IMR-90 (cell line): ENCODE measurements around the gene FGD5. TPM values are rescaled to one million over a fixed set of nuclear protein-coding genes. Genes with fewer than 3 reads are reported as not detected.

Experiments used
- ATAC-seq: fragments of 200-7000 bp; cut with Tn5 transposase; 2 replicates; pipeline ENCODE4 v1.9.1; 2020; ENCODE audit warnings: low read depth, mild to moderate bottlenecking, moderate library complexity
- BruUV-seq: library from RNA; stranded (reverse); fragments of 400-500 nt; replicated peaks from 2 replicates; lab custom pipeline; 2021; lab: Mats Ljungman, UMichigan
- CTCF ChIA-PET: fragments of 300-600 bp; formaldehyde crosslinking; extraction: SDS; loops from one replicate; lab custom pipeline; 2021; ENCODE audit warnings: antibody characterized with exemption; lab: Yijun Ruan, JAX
- POLR2A ChIA-PET: fragments of 300-600 bp; sonication (Branson Sonifier 250); formaldehyde crosslinking; loops from one replicate; lab custom pipeline; 2022; ENCODE audit warnings: antibody characterized with exemption; ENCODE audit not compliant: unreplicated experiment; lab: Charles Lee
- DNase-seq: peaks from one replicate; pipeline ENCODE4 v3.0.0; 2013
- H2AFZ ChIP-seq: replicated peaks from 2 replicates; pipeline ENCODE3; 2013; ENCODE audit warnings: low read length, mild to moderate bottlenecking; ENCODE audit not compliant: poor library complexity
- H2AK5ac ChIP-seq: 2 replicates; pipeline ENCODE4 v1.6.1; 2013; ENCODE audit warnings: low read depth, low read length, inconsistent platforms
- H2AK9ac ChIP-seq: replicated peaks from 2 replicates; pipeline ENCODE3; 2013; ENCODE audit warnings: mild to moderate bottlenecking, low read depth, low read length, moderate library complexity; ENCODE audit not compliant: poor library complexity
- H2BK120ac ChIP-seq: 2 replicates; pipeline ENCODE4 v1.6.1; 2013; ENCODE audit warnings: low read depth, low read length, inconsistent platforms
- H2BK15ac ChIP-seq: 3 replicates; pipeline ENCODE4 v1.6.1; 2013; ENCODE audit warnings: low read depth, low read length, inconsistent platforms
- H2BK20ac ChIP-seq: 2 replicates; pipeline ENCODE4 v1.6.1; 2013; ENCODE audit warnings: low read depth, mild to moderate bottlenecking, inconsistent platforms, low read length, moderate library complexity
- H2BK5ac ChIP-seq: 2 replicates; pipeline ENCODE4 v1.6.1; 2013; ENCODE audit warnings: mild to moderate bottlenecking, low read depth, low read length, inconsistent platforms; ENCODE audit not compliant: poor library complexity, severe bottlenecking
- H3K14ac ChIP-seq: replicated peaks from 2 replicates; pipeline ENCODE4 v1.6.1; 2013; ENCODE audit warnings: low read depth, low read length, inconsistent platforms
- H3K18ac ChIP-seq: 2 replicates; pipeline ENCODE4 v1.6.1; 2013; ENCODE audit warnings: low read depth, low read length, control low read depth
- H3K23ac ChIP-seq: 2 replicates; pipeline ENCODE4 v1.6.1; 2013; ENCODE audit warnings: low read depth, low read length, inconsistent platforms
- H3K27ac ChIP-seq: 2 replicates; pipeline ENCODE4 v1.5.1; 2013; ENCODE audit warnings: mild to moderate bottlenecking, control low read depth, low read length; ENCODE audit not compliant: insufficient read depth
- H3K27me3 ChIP-seq: 2 replicates; pipeline ENCODE4 v1.6.1; 2013; ENCODE audit warnings: low read length; ENCODE audit not compliant: control insufficient read depth, insufficient read depth
- H3K36me3 ChIP-seq: 2 replicates; pipeline ENCODE4 v1.6.1; 2013; ENCODE audit warnings: low read length, mixed read lengths; ENCODE audit not compliant: control insufficient read depth, insufficient read depth
- H3K4ac ChIP-seq: 2 replicates; pipeline ENCODE4 v1.6.1; 2013; ENCODE audit warnings: low read depth, low read length, inconsistent platforms
- H3K4me1 ChIP-seq: 2 replicates; pipeline ENCODE4 v1.6.1; 2013; ENCODE audit warnings: low read length, mixed read lengths; ENCODE audit not compliant: control insufficient read depth, insufficient read depth
- H3K4me2 ChIP-seq: 2 replicates; pipeline ENCODE4 v1.6.1; 2013; ENCODE audit warnings: low read depth, mild to moderate bottlenecking, control low read depth, low read length, moderate library complexity
- H3K4me3 ChIP-seq: 2 replicates; pipeline ENCODE4 v1.5.1; 2013; ENCODE audit warnings: low read depth, mild to moderate bottlenecking, control low read depth, low read length, moderate library complexity; ENCODE audit not compliant: insufficient read depth
- H3K56ac ChIP-seq: 2 replicates; pipeline ENCODE4 v1.6.1; 2013; ENCODE audit warnings: low read length, inconsistent platforms; ENCODE audit not compliant: insufficient read depth; ENCODE audit errors: extremely low read depth
- H3K79me1 ChIP-seq, 2 experiments: 2 replicates each; pipeline ENCODE4 v1.6.1; 2013; ENCODE audit warnings: low read length in 2 of 2, inconsistent platforms in 1 of 2, low read depth in 1 of 2
- H3K9ac ChIP-seq: 2 replicates; pipeline ENCODE4 v1.6.1; 2013; ENCODE audit warnings: low read depth, low read length, control low read depth
- H3K9me1 ChIP-seq: 2 replicates; pipeline ENCODE4 v1.6.1; 2013; ENCODE audit warnings: low read length, inconsistent platforms; ENCODE audit not compliant: insufficient read depth
- H3K9me3 ChIP-seq: 2 replicates; pipeline ENCODE4 v1.6.1; 2013; ENCODE audit warnings: low read length; ENCODE audit not compliant: control insufficient read depth, insufficient read depth
- H4K20me1 ChIP-seq: 2 replicates; pipeline ENCODE4 v1.6.1; 2013; ENCODE audit warnings: low read length, inconsistent platforms; ENCODE audit not compliant: insufficient read depth
- H4K5ac ChIP-seq: 2 replicates; pipeline ENCODE4 v1.6.1; 2013; ENCODE audit warnings: mild to moderate bottlenecking, low read depth, low read length, control low read depth
- H4K8ac ChIP-seq, 2 experiments: 2 replicates each; pipeline ENCODE4 v1.6.1; 2013; ENCODE audit warnings: low read depth in 2 of 2, low read length in 2 of 2, control low read depth in 1 of 2, inconsistent platforms in 1 of 2
- H4K91ac ChIP-seq: 2 replicates; pipeline ENCODE4 v1.6.1; 2013; ENCODE audit warnings: low read depth, low read length, inconsistent platforms; ENCODE audit not compliant: insufficient read depth
- BHLHE40 ChIP-seq: fragments of 150-350 bp; IDR thresholded peaks from 2 replicates; pipeline ENCODE4 v1.6.1; 2016; ENCODE audit warnings: mild to moderate bottlenecking, low read depth, low read length
- CEBPB ChIP-seq: IDR thresholded peaks from 2 replicates; pipeline ENCODE4 v1.6.1; 2012; ENCODE audit warnings: low read depth, low read length, improper control_type of control experiment
- CHD1 ChIP-seq: IDR thresholded peaks from 2 replicates; pipeline ENCODE4 v1.6.1; 2012; ENCODE audit warnings: low read depth, low read length, improper control_type of control experiment
- FOS ChIP-seq: fragments of 150-350 bp; IDR thresholded peaks from 2 replicates; pipeline ENCODE4 v1.6.1; 2016; ENCODE audit warnings: low read depth, low read length
- MAFK ChIP-seq: IDR thresholded peaks from 2 replicates; pipeline ENCODE4 v1.6.1; 2012; ENCODE audit warnings: low read depth, low read length, improper control_type of control experiment
- MAZ ChIP-seq: IDR thresholded peaks from 2 replicates; pipeline ENCODE4 v1.6.1; 2012; ENCODE audit warnings: low read depth, mild to moderate bottlenecking, low read length, improper control_type of control experiment, moderate library complexity, borderline replicate concordance
- MXI1 ChIP-seq: IDR thresholded peaks from 2 replicates; pipeline ENCODE4 v1.6.1; 2012; ENCODE audit warnings: low read depth, mild to moderate bottlenecking, low read length, moderate library complexity, borderline replicate concordance
- NFE2L2 ChIP-seq: fragments of 150-350 bp; IDR thresholded peaks from 2 replicates; pipeline ENCODE4 v1.6.1; 2016; ENCODE audit warnings: low read depth, mild to moderate bottlenecking, low read length
- POLR2A ChIP-seq: IDR thresholded peaks from 2 replicates; pipeline ENCODE4 v1.6.1; 2012; ENCODE audit warnings: mild to moderate bottlenecking, low read depth, low read length
- RCOR1 ChIP-seq: IDR thresholded peaks from 2 replicates; pipeline ENCODE4 v1.6.1; 2012; ENCODE audit warnings: mild to moderate bottlenecking, low read length, improper control_type of control experiment; ENCODE audit not compliant: insufficient replicate concordance
- RFX5 ChIP-seq: IDR thresholded peaks from 2 replicates; pipeline ENCODE4 v1.8.0; 2012; ENCODE audit warnings: low read depth, mild to moderate bottlenecking, low read length, moderate library complexity
- SMC3 ChIP-seq: fragments of 150-350 bp; IDR thresholded peaks from 2 replicates; pipeline ENCODE4 v1.6.1; 2016; ENCODE audit warnings: low read depth, mild to moderate bottlenecking, antibody characterized with exemption, low read length, moderate library complexity
- WGBS, 2 experiments: methylation state at CpG; one replicate each; pipeline versions ENCODE4 v1.1.5 to v1.1.7; 2013; ENCODE audit warnings: missing lambda C conversion rate in 2 of 2; ENCODE audit not compliant: insufficient read length in 1 of 2; ENCODE audit errors: extremely low coverage in 2 of 2; 5-methylcytosine and 5-hydroxymethylcytosine counted together
- dilution Hi-C: fragments of 300-500 bp; cut with HindIII; formaldehyde crosslinking; loops from one replicate; pipeline ENCODE4 v1.14.3; 2018; ENCODE audit warnings: low sequenced_read_pairs; ENCODE audit not compliant: unreplicated experiment
- in situ Hi-C: fragments of 300-500 bp; cut with MboI; formaldehyde crosslinking; loops from 3 replicates; pipeline ENCODE4 v1.14.3; 2019; ENCODE audit warnings: low sequenced_read_pairs, inconsistent platforms, mixed read lengths
- intact Hi-C: fragments of 100-400 bp; cut with micrococcal nuclease; formaldehyde crosslinking; loops from 2 replicates; pipeline ENCODE4 v1.10.0; 2022
- polyA plus RNA-seq, 3 experiments: library from polyadenylated mRNA; depleted of rRNA; stranded (reverse); fragments of >200 nt; gene quantifications; 2 replicates each; pipeline ENCODE4 v1.2.3, GENCODE V29; 2012; ENCODE audit warnings: low replicate concordance in 1 of 3
- total RNA-seq: library from RNA; depleted of rRNA; stranded (reverse); fragments of >200 nt; gene quantifications from 2 replicates; pipeline ENCODE4 v1.2.3, GENCODE V29; 2012
- TF ChIP-seq, protein P1 (sequence below): fragments of 150-350 bp; IDR thresholded peaks from 2 replicates; pipeline ENCODE4 v1.6.1; 2016; ENCODE audit warnings: low read depth, mild to moderate bottlenecking, low read length, moderate library complexity, borderline replicate concordance
- TF ChIP-seq, protein P2 (sequence below): fragments of 150-350 bp; IDR thresholded peaks from 2 replicates; pipeline ENCODE4 v1.6.1; 2017; ENCODE audit warnings: mild to moderate bottlenecking, antibody characterized with exemption, low read length, low read depth

FGD5 gene
- total and polyA plus RNA-seq, 2 of the 4 experiments (the other 2 are of a cell fraction) = not detected

DNA sequence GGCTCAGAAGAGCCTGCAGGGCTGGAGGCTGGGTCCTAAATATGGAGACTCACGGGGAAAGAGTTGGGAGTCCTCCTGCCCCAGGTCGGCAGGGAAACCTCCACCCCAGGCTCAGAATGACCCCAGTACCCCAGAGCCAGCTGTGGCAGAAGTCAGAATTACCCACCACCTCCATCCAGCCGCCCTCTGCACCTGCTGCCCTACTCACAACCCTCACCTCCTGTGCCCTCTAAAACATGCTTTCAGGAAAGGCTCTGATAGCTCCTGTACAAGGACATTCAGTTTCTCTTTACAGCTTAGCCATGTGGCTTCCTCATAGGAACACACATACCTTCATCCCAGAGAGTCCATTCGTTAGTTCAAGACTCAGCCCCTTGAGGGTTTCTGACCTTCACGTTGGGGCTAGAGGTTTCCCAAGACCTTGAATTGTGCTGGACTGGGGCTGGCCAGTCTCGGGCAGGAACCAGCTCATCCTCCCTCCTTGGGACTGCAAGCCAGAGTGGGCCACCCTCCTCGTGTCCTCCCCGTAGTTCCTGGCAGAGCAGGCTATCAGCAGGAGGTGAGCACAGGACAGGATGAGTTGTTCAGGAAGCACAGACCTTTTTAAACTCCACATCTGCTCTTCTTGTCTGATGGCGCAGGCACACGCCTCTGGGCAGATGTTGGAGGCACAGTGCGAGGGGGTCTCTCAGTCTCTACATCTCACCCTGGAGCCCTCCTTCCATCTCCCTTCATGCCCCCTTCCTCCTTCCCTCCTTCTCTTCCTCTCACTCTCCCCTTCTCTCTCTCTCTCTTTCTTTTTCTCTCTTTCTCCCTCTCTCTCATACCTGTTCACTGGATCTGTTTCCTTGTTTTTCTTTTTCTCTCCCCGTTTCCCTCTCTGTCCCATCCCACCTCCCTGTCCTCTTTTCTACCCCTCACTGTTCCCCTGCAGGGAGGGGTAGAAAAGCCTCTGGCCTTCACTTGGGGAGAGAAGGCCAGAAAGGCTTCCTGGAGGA, 72.7 kb downstream of the FGD5 start:
- no peak for ATAC-seq
- CTCF ChIA-PET = interaction anchor here (0.7 kb wide), 1 partner anchor 54 kb away, joined by 3 read pairs; no protein-coding TSS in a partner anchor
- Histone ChIP-seq H2BK15ac (no peak overlapping the region), H3K36me3 (no peaks in the 10 kb centered on the region), H2AFZ (no peak overlapping the region), H4K91ac (no peak overlapping the region), H3K9me1 (no peaks in the 10 kb centered on the region; the same call in 1 of the 2 replicates), H2AK5ac (no peak overlapping the region), H3K18ac (no peak overlapping the region), H2BK120ac (no peak overlapping the region), H2BK5ac (no peak overlapping the region), H3K4me2 (no peak overlapping the region), H2AK9ac (no peak overlapping the region), H4K20me1 (no peaks in the 10 kb centered on the region), H3K4me1 (no peaks in the 10 kb centered on the region), H3K23ac (no peak overlapping the region), H3K79me1 (no peaks in the 10 kb centered on the region), H4K5ac (no peak overlapping the region), H4K8ac (no peak overlapping the region), H3K14ac (no peak overlapping the region), H3K4ac (no peak overlapping the region), H3K4me3 (no peak overlapping the region), H3K9ac (no peak overlapping the region), H3K9me3 (no peaks in the 10 kb centered on the region), H3K27ac (no peak overlapping the region), H3K27me3 (peaks cover 18% of the 10 kb centered on the region), H2BK20ac (no peak overlapping the region), H3K56ac (no peak overlapping the region)
- BruUV-seq = no TSS peak
- 89% methylated on average over 3 of the region's 12 CpGs; no CpG with 5 or more reads in 1 of the 2 experiments for WGBS, 2 experiments
- intact Hi-C loops (no loop called here), in situ Hi-C loops (no loop called here), dilution Hi-C loops (no loop called here)
- no peak for DNase-seq
- POLR2A ChIA-PET = no interaction called here
- TF ChIP-seq, protein P1, sequence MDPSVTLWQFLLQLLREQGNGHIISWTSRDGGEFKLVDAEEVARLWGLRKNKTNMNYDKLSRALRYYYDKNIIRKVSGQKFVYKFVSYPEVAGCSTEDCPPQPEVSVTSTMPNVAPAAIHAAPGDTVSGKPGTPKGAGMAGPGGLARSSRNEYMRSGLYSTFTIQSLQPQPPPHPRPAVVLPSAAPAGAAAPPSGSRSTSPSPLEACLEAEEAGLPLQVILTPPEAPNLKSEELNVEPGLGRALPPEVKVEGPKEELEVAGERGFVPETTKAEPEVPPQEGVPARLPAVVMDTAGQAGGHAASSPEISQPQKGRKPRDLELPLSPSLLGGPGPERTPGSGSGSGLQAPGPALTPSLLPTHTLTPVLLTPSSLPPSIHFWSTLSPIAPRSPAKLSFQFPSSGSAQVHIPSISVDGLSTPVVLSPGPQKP = no peak
- TF ChIP-seq BHLHE40 (no peak), MAZ (no peak), FOS (no peak), MAFK (no peak), POLR2A (no peak), RFX5 (no peak), SMC3 (no peak), NFE2L2 (no peak), CHD1 (no peak), RCOR1 (no peak), CEBPB (no peak), MXI1 (no peak)
- TF ChIP-seq, protein P2, sequence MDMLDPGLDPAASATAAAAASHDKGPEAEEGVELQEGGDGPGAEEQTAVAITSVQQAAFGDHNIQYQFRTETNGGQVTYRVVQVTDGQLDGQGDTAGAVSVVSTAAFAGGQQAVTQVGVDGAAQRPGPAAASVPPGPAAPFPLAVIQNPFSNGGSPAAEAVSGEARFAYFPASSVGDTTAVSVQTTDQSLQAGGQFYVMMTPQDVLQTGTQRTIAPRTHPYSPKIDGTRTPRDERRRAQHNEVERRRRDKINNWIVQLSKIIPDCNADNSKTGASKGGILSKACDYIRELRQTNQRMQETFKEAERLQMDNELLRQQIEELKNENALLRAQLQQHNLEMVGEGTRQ = no peak
